AG04449 (cell line): ENCODE results near the gene CTCFL.

Source experiments
- CTCF ChIA-PET: fragments of 350-600 bp; formaldehyde crosslinking; extraction: SDS; loops from one replicate; lab custom pipeline; 2021; ENCODE audit warnings: antibody characterized with exemption; lab: Yijun Ruan, JAX
- POLR2A ChIA-PET: fragments of 400-600, 350-600 bp; formaldehyde crosslinking; extraction: SDS; loops from one replicate; lab custom pipeline; 2020; ENCODE audit warnings: antibody characterized with exemption, inconsistent platforms; lab: Yijun Ruan, JAX
- DNase-seq: peaks from one replicate; pipeline ENCODE4 v3.0.0-alpha.2; 2010; ENCODE audit warnings: low read depth, low spot score
- H3K4me3 ChIP-seq: 2 replicates; pipeline ENCODE4 v1.5.1; 2011; ENCODE audit warnings: low read depth, mild to moderate bottlenecking, control low read depth, low read length
- CTCF ChIP-seq: IDR thresholded peaks from one replicate; pipeline ENCODE4 v1.5.1; 2011; ENCODE audit warnings: mild to moderate bottlenecking, moderate library complexity, low read length, control low read depth, inconsistent platforms; ENCODE audit not compliant: insufficient read depth; ENCODE audit errors: missing control alignments

Gene CTCFL

GRCh38 chr20:57570145-57570850 is 45.4 kb upstream of the CTCFL start:
- ChIA-PET CTCF (interaction anchor here (0.6 kb wide), 1 partner anchor 16 kb away, joined by 3 read pairs; no protein-coding TSS in a partner anchor), POLR2A (no interaction called here)
- DNase-seq, result no peak
- no peak overlapping the region for H3K4me3 ChIP-seq
- TF ChIP-seq CTCF, result no peak

DNA sequence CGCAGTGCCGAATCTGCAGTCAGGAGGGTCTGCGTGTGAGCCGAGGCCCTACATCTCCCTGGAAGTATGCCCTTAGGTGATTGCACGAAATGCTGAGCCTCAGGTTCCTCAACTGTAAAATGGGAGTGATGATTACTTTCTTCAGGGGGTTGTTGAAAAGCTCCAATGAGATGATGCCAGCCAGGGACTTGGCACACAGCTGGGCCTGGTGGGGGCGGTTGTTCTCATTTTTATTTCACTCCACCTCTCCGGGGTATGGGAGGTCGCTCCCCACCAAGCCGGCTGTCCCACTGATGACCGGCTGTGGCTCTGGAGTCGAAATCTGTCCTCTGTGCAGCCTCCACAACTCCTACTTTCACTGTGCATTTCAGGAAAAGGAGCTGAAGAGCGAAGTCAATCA is 44.0 kb upstream of the CTCFL start:
- POLR2A ChIA-PET, result no interaction called here
- TF ChIP-seq CTCF, result no peak
- no peak overlapping the region for H3K4me3 ChIP-seq
- CTCF ChIA-PET, result no interaction called here
- DNase-seq, result no peak

DNA sequence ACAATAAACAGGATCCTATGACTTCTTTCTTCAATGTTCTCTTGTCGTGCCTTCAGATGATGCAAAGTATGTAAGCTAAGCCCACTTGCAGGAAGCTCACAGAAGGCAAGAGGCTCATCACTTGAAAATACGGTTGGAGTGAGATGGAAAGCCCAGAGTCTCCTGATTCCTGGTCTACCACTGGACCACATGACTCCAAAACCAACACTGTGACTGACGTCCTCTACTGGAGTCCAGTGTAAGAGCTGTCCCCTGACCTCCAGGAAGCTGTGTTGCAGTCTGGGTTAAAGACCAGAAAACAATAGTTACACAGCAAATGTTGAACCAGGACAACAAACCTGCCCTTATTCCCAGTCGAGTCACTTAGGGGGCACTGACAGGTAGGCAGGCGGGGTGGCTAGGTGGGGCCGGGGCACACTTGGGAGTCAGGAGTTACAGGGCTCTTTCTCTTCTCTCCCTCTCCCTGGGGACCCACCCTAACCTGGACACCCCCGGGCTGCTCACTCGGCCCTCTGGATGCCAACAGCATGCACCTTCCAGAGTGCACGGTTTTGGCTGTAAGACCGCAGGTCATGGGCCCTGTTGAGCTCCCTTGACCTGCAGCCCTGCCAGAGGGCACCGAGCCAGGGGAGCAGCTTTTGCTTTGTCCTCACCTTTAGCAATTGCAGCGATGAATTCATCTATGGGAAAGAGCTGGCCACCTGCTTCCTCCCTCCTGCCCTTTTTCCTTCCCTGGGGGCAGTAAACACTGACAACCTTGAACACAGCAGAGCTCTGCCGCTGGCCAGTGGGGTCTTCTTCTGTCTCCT is 43.4 kb upstream of the CTCFL start:
- H3K4me3 ChIP-seq, result no peak overlapping the region
- no peak for TF ChIP-seq CTCF
- no peak for DNase-seq
- CTCF ChIA-PET, result interaction anchor here (1.1 kb wide), 1 partner anchor 25 kb away, joined by 3 read pairs; no protein-coding TSS in a partner anchor
- POLR2A ChIA-PET, result no interaction called here

DNA sequence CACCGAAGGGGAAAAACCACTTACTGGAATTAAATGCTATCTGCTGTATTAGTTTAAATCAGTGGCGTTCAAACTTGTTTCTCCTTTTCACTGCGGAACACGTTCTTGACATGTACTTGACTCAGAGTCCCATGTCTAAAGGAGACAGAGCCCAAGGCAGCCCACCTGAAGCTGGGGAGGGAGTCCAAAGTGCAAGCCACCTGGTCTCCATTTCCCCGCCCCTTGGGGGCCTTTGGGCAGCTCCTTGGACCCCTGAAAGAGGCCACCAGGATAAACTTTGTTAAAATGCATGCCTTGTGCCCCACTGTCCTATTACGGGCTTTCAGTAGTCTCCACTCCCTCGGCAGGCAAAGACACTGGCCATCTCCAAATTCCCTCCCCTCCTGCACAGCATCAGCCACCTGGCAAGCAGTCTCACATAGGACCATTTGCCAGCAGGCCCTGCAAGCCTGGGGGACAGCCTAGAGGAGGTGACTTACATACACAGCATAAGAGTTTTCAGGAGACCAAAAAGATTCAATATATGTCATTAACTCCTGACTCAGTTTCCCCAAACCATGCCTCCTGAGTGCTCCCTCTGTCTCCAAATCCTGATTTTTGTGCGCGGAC is 42.6 kb upstream of the CTCFL start:
- no peak for DNase-seq
- no peak overlapping the region for H3K4me3 ChIP-seq
- TF ChIP-seq CTCF, result no peak
- ChIA-PET POLR2A (no interaction called here), CTCF (interaction anchor here (1.1 kb wide), 1 partner anchor 25 kb away, joined by 3 read pairs; no protein-coding TSS in a partner anchor)

DNA sequence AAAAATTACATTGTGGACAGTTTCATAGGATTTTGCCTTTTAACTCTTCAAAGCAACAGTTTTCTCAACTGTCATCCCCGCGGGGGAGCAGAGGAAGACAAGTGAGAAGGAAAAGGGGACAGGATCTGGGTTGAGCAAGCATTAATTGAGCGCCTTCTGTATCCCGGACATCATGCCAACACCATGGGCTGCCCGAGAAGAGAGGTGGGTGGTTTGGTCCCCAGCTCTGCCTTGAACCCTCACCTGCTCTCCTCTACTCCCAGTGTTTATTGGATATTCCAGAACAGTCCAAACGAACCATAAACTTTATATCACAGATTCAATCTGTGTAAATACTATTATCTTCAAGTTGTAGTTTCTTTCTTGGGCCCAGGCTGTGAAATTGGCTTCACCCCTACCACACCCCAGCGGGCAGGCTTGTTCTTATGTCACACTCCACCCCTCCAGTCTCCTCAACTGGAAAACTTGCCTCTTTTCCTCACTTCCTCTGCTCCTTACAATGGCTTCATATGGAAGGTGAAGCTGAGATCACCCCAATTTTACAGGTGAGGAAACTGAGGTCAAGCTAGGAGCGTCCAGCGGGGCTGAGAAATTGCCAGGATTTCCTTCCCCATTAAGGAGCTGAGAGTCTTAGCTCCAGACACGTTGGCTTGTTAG is 42.0 kb upstream of the CTCFL start:
- POLR2A ChIA-PET, result no interaction called here
- H3K4me3 ChIP-seq, result no peak overlapping the region
- DNase-seq, result no peak
- no peak for TF ChIP-seq CTCF
- CTCF ChIA-PET, result no interaction called here
